HS-5 (cell line): ENCODE data around the gene PRTG.
"Not testable (repeated sequence)": the region's sequence is repeated elsewhere in the genome, so short reads cannot be mapped to it uniquely, and the experiment has no call there.

ENCODE experiments used
- DNase-seq: peaks from one replicate; pipeline ENCODE4 v3.0.0-alpha.2; 2012; ENCODE audit warnings: low read depth

Gene PRTG

DNA sequence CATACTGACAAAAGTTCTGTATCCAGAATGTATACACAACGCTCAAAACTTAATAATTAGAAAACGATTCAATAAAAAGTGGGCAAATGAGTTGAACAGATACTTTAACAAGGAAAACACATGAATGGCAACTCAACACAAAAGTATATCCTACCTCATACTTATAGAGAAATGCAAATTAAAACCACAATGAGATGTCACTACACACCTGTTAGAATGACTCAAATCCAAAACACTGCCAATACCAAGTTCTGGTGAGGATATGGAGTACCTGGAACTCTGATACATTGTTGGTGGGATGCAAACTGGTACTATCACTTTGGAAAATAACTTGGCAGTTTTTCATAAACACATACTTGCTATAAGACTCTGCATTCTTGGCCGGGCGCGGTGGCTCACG lies 42.1 kb downstream of the PRTG start:
- no peak for DNase-seq

GRCh38 chr15:55698653-55699052 lies 44.3 kb downstream of the PRTG start:
- no peak for DNase-seq

DNA sequence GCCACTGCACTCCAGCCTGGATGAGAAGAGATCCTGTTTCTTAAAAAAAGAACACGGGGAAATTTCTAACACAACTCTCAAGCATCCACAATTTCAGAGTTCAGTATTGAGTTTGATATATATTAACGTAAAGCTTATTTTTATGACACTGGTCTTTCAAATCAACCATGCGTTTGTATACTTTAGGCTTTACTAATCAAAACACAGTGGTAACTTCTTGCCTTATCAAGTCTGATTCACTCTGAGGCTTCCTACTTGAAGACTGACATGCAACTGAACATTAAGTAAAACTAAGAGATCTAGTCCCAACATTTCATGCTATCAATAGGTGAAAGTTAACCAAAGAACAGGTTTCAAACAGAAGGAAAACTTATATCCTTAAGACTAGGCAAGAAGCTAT lies 46.7 kb downstream of the PRTG start:
- DNase-seq = no peak

- no peak for DNase-seq
These were observed 47.5 kb downstream of the PRTG start for GRCh38 chr15:55695432-55695831.

GRCh38 chr15:55694652-55695150 lies 48.3 kb downstream of the PRTG start:
- DNase-seq = no peak

GRCh38 chr15:55693116-55693515 lies 49.8 kb downstream of the PRTG start:
- not testable (repeated sequence) for DNase-seq

DNA sequence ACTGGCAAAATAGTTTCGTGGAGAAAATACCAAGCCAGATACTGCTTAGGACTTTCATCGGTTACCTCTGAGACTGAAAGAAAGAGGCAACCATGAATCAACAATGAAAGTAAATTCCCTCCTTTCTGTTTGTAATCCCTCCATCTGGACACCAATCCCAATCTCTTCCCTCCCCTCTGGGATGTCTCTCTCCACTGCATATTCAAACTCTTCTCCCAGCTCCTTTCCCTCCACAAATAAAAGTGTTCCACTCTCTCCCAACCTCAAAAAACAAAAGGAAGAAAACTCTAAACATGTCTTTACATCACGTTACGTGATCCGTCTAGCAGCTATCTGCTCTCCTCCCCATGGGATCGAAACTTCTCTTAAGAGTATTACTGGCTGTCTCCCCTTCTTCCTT lies 55.2 kb downstream of the PRTG start:
- no peak for DNase-seq

DNA sequence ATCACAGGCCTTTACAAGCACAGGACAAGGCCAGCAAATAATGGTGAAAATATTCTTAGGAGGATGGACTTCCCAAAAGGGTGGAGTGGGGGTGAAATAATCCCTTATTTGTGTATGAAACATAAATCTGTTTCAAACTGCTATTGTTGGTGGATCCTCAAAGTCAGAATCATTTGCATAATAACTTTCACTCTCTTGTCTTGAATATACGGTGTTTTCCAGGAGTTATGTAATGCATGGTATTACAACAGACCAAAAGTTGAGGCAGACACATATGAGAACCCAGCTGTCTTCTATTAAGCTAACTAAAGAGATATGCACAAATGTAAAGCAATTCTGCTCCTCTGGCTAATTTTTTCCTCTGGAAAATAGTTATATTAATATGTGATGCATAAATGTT lies 57.7 kb downstream of the PRTG start:
- DNase-seq = peak; percentile 31

DNA sequence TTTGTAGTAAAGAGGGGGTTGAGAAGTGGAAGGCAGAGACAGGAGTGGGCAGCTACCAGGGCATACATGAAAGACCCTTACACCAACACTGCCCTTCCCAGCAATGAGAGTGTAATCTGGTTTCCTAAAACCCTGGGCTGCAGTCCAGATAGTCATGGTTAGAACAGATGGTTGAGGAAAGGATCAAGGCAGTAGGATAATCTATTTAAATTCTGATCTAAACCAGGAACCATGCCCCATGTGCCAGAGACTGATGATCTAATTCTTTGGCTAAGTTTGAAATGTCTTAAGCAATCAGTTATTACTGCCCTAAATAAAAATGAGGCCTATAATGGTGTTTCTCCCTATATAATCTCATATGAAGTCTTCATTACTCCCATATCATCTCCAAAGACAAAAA lies 59.6 kb downstream of the PRTG start:
- peak; percentile 26 for DNase-seq

- no peak for DNase-seq
These were observed 61.3 kb downstream of the PRTG start for GRCh38 chr15:55681631-55682030.

DNA sequence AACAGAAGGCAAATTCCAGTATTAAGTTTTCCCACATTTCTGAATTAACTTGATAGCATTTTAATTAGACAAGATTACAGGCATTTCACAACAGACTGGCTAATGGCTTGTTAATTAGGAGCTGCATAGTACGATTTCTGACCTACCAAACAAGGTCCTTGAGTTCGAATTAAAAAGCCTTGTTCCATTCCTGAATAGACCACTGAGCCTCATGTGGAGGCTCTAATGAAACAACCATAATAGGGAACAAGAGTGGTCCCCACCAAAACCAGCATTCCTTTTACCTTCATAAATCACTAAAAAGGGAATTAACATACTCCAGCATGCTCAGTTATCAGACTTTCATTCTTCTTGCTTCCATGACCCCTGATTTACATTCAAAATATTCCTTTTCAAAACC lies 66.4 kb downstream of the PRTG start:
- DNase-seq = no peak

DNA sequence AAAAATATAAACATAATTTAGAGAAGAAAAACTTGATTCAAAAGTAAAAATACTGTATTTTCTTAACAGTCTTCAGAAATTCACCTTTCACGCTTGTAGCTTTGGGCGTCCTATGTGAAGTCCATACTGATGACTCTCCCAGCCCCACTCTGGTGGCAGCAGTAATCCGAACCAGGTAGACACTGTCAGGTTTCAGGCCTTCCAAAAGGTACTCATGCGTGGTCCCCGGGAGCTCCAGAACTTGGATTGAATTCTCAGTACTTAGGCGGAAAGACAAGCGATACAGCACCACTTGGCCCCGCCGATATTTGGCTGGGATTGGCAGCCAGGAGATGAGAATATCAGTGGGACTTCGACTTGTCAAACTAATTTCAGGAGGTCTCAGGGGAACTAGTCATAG lies 69.7 kb downstream of the PRTG start:
- no peak for DNase-seq

DNA sequence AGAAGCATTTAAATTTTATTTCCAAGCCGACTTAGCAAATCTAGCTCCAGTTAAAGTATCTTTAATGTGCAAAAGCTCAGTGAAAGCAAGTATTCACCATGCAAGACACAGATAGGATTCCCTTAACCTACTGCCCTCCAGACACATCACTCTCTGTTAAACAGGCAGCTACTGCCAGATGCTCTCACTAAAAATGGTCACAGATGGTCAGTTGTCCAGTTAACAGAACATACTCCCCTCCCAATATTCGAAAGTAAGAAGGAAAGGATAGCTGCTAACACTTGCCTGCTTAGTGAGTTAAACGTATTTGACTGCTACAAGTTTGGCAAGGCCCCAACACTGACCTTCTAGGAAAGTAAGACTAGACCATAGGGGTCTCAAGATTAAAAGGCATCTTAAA lies 73.7 kb downstream of the PRTG start:
- no peak for DNase-seq

DNA sequence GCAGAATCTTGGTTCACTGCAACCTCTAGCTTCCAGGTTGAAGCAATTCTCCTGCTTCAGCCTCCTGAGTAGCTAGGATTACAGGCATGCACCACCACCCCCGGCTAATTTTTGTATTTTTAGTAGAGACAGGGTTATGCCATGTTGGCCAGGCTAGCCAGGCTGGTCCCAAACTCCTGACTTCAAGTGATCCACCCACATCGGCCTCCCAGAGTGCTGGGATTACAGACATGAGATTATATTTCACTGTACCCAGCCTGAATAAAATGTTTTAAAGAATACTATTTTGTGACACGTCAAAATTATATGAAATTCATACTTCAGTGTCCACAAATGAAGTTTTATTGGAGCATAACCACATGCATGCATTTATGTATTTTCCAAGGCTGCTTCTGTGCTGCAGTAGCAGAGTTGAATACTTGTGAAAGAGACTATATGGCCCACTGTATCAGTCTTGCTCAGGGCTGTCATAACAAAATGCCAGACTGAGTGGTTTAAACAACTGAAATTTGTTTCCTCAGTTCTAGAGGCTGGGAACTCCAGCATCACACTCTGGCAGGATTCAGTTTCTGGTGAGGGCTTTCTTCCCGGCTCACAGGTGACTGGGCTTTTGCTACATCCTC lies 77.2 kb downstream of the PRTG start:
- no peak for DNase-seq

- DNase-seq = no peak
These were observed 81.5 kb downstream of the PRTG start for GRCh38 chr15:55661428-55661827.

- DNase-seq = no peak
These were observed 82.8 kb downstream of the PRTG start for GRCh38 chr15:55660153-55660552.

GRCh38 chr15:55659481-55659880 lies 83.5 kb downstream of the PRTG start:
- no peak for DNase-seq

GRCh38 chr15:55658886-55659285 lies 84.1 kb downstream of the PRTG start:
- no peak for DNase-seq

DNA sequence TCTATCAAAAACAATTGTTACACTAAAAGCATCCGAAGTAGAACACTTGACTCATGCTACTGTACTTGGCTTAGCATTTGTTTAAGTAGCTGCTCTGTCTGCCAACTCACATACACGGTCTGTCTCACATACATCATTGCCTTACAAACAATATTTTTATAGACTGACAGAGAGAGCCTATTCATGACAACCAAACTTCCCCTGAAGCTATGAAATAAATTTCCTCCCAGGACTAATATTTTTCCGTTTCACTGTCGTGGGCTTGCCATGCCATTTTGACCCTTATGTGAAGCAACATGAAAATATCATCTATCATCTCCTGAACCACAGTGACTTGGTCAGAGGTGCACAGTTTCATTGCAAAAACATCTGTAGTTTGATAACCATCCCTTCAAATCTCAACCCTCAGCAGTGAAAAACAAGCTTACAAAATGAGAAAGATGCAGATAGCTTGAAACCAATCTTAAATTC lies 88.4 kb downstream of the PRTG start:
- no peak for DNase-seq

DNA sequence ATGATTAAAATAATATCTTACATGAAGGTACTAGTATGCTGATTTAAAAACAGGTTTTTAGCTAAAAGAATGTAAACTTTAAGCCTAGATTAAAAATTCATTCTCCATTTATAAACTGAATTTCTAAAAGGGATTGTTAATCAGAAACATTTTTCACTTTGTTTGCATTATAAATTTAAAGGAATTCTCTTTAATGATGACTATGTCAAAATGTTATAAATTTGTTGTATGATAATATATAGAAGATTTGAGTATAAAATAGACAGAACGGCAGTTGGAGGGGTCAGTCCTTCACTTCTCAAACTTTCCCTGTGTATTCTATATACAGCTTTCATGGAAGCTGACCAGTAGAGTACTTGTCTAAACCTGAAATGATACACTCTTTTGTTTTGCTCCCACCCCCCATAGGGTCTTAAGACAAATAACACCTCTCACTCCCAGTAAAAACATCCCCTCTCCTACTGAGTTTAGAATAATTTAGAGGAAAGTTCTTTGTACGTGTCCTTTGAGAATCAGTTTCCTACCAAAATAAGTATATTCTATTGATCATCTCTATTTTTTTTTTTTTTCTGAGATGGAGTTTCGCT lies 90.0 kb downstream of the PRTG start:
- no peak for DNase-seq

GRCh38 chr15:55652359-55652758 lies 90.6 kb downstream of the PRTG start:
- no peak for DNase-seq

- peak; percentile 36 for DNase-seq
These were observed 93.9 kb downstream of the PRTG start for GRCh38 chr15:55649058-55649423.

- DNase-seq = no peak
These were observed 104.2 kb downstream of the PRTG start for GRCh38 chr15:55638764-55639163.

DNA sequence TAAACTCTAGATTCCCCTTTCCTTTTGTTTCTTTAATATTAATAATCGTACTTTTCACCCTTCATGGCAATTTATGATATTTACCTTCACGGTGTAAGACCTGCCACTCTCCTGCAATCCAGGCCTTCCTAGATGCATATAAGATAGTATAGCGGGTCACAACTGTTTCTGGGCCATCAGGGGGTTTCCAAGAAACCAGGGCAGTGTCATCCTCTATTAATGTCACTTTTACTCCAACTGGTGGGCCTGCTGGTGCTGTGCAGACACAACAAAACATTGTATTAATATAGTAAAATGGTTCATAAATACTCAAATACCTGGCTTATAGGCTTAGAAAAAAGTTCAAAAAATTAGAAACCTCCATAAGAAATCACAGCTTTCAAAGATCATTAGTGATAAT lies 105.9 kb downstream of the PRTG start:
- DNase-seq = no peak
